H9 (cell line): Measurements from ENCODE around the gene EZH1. TPM values are rescaled to one million over a fixed set of nuclear protein-coding genes. Genes with fewer than 3 reads are reported as not detected.

Source experiments
- DNase-seq: peaks from one replicate; pipeline ENCODE4 v3.0.0-alpha.2; 2017
- H2AFZ ChIP-seq: one replicate; pipeline ENCODE4 v1.6.1; 2013; ENCODE audit warnings: mild to moderate bottlenecking, low read length, control low read depth, moderate library complexity
- H2AK5ac ChIP-seq: 2 replicates; pipeline ENCODE4 v1.6.1; 2013; ENCODE audit warnings: low read length, control low read depth, mixed read lengths; ENCODE audit not compliant: insufficient read length
- H2BK120ac ChIP-seq: one replicate; pipeline ENCODE4 v1.6.1; 2013; ENCODE audit warnings: low read depth, mild to moderate bottlenecking, low read length, control low read depth, inconsistent platforms; ENCODE audit not compliant: poor library complexity, severe bottlenecking
- H2BK12ac ChIP-seq: 2 replicates; pipeline ENCODE4 v1.6.1; 2013; ENCODE audit warnings: low read length, control low read depth, mixed read lengths, low read depth; ENCODE audit not compliant: insufficient read length
- H2BK15ac ChIP-seq: 2 replicates; pipeline ENCODE4 v1.6.1; 2013; ENCODE audit warnings: low read depth, low read length, control low read depth
- H2BK20ac ChIP-seq: one replicate; pipeline ENCODE4 v1.6.1; 2013; ENCODE audit warnings: low read depth, mild to moderate bottlenecking, low read length, control low read depth, inconsistent platforms; ENCODE audit not compliant: poor library complexity, severe bottlenecking
- H2BK5ac ChIP-seq: 2 replicates; pipeline ENCODE4 v1.6.1; 2013; ENCODE audit warnings: low read length, control low read depth, mixed read lengths; ENCODE audit not compliant: insufficient read length
- H3K14ac ChIP-seq: 2 replicates; pipeline ENCODE4 v1.6.1; 2013; ENCODE audit warnings: low read length, control low read depth; ENCODE audit not compliant: insufficient read depth
- H3K18ac ChIP-seq: 2 replicates; pipeline ENCODE4 v1.6.1; 2013; ENCODE audit warnings: low read depth, mild to moderate bottlenecking, mixed read lengths, low read length, control low read depth; ENCODE audit not compliant: insufficient read length
- H3K23ac ChIP-seq: 2 replicates; pipeline ENCODE4 v1.6.1; 2013; ENCODE audit warnings: low read length, control low read depth, mixed read lengths, low read depth; ENCODE audit not compliant: insufficient read length
- H3K23me2 ChIP-seq: 2 replicates; pipeline ENCODE4 v1.6.1; 2013; ENCODE audit warnings: low read depth, mild to moderate bottlenecking, mixed read lengths, low read length, control low read depth; ENCODE audit not compliant: insufficient read length, poor library complexity, severe bottlenecking
- H3K27ac ChIP-seq: 2 replicates; pipeline ENCODE4 v1.5.1; 2013; ENCODE audit warnings: low read length, control low read depth, mixed read lengths, low read depth; ENCODE audit not compliant: insufficient read length
- H3K27me3 ChIP-seq: 2 replicates; pipeline ENCODE4 v1.6.1; 2013; ENCODE audit warnings: low read length, control low read depth, inconsistent platforms; ENCODE audit not compliant: insufficient read depth
- H3K4ac ChIP-seq: 2 replicates; pipeline ENCODE4 v1.6.1; 2013; ENCODE audit warnings: low read depth, mild to moderate bottlenecking, control low read depth, inconsistent platforms, low read length, moderate library complexity
- H3K4me1 ChIP-seq: 2 replicates; pipeline ENCODE4 v1.6.1; 2013; ENCODE audit warnings: low read length, control low read depth, inconsistent platforms; ENCODE audit not compliant: insufficient read depth
- H3K4me2 ChIP-seq: 2 replicates; pipeline ENCODE4 v1.6.1; 2013; ENCODE audit warnings: low read length, control low read depth, mixed read lengths; ENCODE audit not compliant: insufficient read length, insufficient read depth
- H3K56ac ChIP-seq: 2 replicates; pipeline ENCODE4 v1.6.1; 2013; ENCODE audit warnings: low read depth, mild to moderate bottlenecking, mixed read lengths, low read length, control low read depth; ENCODE audit not compliant: insufficient read length
- H3K79me1 ChIP-seq: 2 replicates; pipeline ENCODE4 v1.6.1; 2013; ENCODE audit warnings: low read depth, mild to moderate bottlenecking, moderate library complexity, low read length, control low read depth, inconsistent platforms; ENCODE audit not compliant: insufficient read depth, poor library complexity, severe bottlenecking
- H3K79me2 ChIP-seq: 2 replicates; pipeline ENCODE4 v1.6.1; 2013; ENCODE audit warnings: low read length, control low read depth, inconsistent platforms; ENCODE audit not compliant: insufficient read depth
- H3K9ac ChIP-seq: 2 replicates; pipeline ENCODE4 v1.6.1; 2013; ENCODE audit warnings: low read length, control low read depth, mixed read lengths; ENCODE audit not compliant: insufficient read length; ENCODE audit errors: extremely low read depth
- H3K9me3 ChIP-seq: one replicate; pipeline ENCODE4 v1.6.1; 2013; ENCODE audit warnings: low read depth, low read length, inconsistent platforms; ENCODE audit not compliant: control insufficient read depth
- H3T11ph ChIP-seq: one replicate; pipeline ENCODE4 v1.6.1; 2013; ENCODE audit warnings: mild to moderate bottlenecking, low read length, control low read depth, inconsistent platforms
- H4K20me1 ChIP-seq: one replicate; pipeline ENCODE4 v1.6.1; 2013; ENCODE audit not compliant: control insufficient read depth, insufficient read length, insufficient read depth
- H4K5ac ChIP-seq: 2 replicates; pipeline ENCODE4 v1.6.1; 2013; ENCODE audit warnings: low read depth, mild to moderate bottlenecking, mixed read lengths, low read length, control low read depth; ENCODE audit not compliant: insufficient read length
- H4K8ac ChIP-seq: replicated peaks from 2 replicates; pipeline ENCODE4 v1.6.1; 2013; ENCODE audit warnings: low read length, control low read depth, mixed read lengths, low read depth; ENCODE audit not compliant: insufficient read length
- H4K91ac ChIP-seq: 2 replicates; pipeline ENCODE4 v1.6.1; 2013; ENCODE audit warnings: low read depth, mild to moderate bottlenecking, moderate library complexity, mixed read lengths, low read length, control low read depth; ENCODE audit not compliant: insufficient read length
- H3K27ac Mint-ChIP-seq, 3 experiments: 2 replicates in 2 of 3; 3 replicates in 1 of 3; pipeline ENCODE4 v1.8.0; 2020 to 2021; ENCODE audit warnings: mixed read lengths in 3 of 3, mild to moderate bottlenecking in 1 of 3, moderate library complexity in 1 of 3
- H3K27me3 Mint-ChIP-seq: 2 replicates; pipeline ENCODE4 v1.8.0; 2021; ENCODE audit warnings: low read depth, mild to moderate bottlenecking, moderate library complexity, mixed read lengths
- H3K36me3 Mint-ChIP-seq, 3 experiments: 2 replicates in 2 of 3; 3 replicates in 1 of 3; pipeline ENCODE4 v1.8.0; 2020 to 2021; ENCODE audit warnings: low read depth in 3 of 3, mixed read lengths in 3 of 3; ENCODE audit not compliant: insufficient read depth in 1 of 3
- H3K4me1 Mint-ChIP-seq, 2 experiments: 2 replicates each; pipeline ENCODE4 v1.8.0; 2020; ENCODE audit warnings: mixed read lengths in 2 of 2
- H3K4me3 Mint-ChIP-seq, 2 experiments: 2 replicates in 1 of 2; 3 replicates in 1 of 2; pipeline ENCODE4 v1.8.0; 2020 to 2021; ENCODE audit warnings: mild to moderate bottlenecking in 2 of 2, mixed read lengths in 2 of 2, moderate library complexity in 1 of 2
- H3K9me3 Mint-ChIP-seq, 2 experiments: 2 replicates in 1 of 2; 3 replicates in 1 of 2; pipeline ENCODE4 v1.8.0; 2020; ENCODE audit warnings: mild to moderate bottlenecking in 2 of 2, mixed read lengths in 2 of 2, moderate library complexity in 1 of 2
- WGBS: extraction: QIAGEN DNeasy Blood & Tissue Kit; methylation state at CpG from one replicate; pipeline ENCODE4 v1.1.7; 2013; ENCODE audit warnings: missing lambda C conversion rate, low lambda C conversion rate, mixed read lengths; ENCODE audit not compliant: insufficient read length; ENCODE audit errors: extremely low coverage; 5-methylcytosine and 5-hydroxymethylcytosine counted together
- total RNA-seq: library from RNA; stranded (reverse); gene quantifications from 2 replicates; pipeline ENCODE4 v1.2.1, GENCODE V29; 2021
- TF ChIP-seq, protein P1 (sequence below): fragments of 200-600 bp; sonication (generic); conservative IDR thresholded peaks from 3 replicates; pipeline ENCODE4 v1.8.0; 2021; ENCODE audit warnings: antibody characterized with exemption, mild to moderate bottlenecking

The EZH1 gene
- total RNA-seq, 1 experiment from 2014 or later, result 17.9 TPM

DNA sequence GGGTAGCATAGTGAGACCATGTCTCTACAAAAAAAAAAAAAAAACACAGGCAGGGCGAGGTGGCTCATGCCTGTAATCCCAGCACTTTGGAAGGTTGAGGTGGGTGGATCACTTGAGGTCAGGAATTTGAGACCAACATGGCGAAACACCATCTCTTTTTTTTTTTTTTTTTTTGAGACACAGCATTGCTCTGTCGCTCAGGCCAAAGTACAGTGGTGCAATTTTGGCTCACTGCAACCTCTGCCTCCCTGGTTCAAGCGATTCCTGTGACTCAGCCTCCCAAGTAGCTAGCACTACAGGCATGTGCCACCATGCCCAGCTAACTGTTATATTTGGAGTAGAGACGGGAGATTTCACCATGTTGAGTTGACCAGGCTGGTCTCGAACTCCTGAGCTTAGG is 21.3 kb upstream of the EZH1 start:
- Histone ChIP-seq H3K4ac (no peak overlapping the region), H4K5ac (no peak overlapping the region), H2AFZ (no peak overlapping the region), H3K79me1 (no peaks in the 10 kb centered on the region), H3K23me2 (no peaks in the 10 kb centered on the region), H3K27ac (no peak overlapping the region), H3K18ac (no peak overlapping the region), H3T11ph (no peak overlapping the region), H3K9ac (no peak overlapping the region), H2BK15ac (no peak overlapping the region), H3K4me1 (no peaks in the 10 kb centered on the region; the same call in 1 of the 2 replicates), H4K91ac (no peak overlapping the region), H2BK20ac (no peak overlapping the region), H2BK12ac (no peak overlapping the region), H2BK120ac (no peak overlapping the region), H4K8ac (no peak overlapping the region), H3K4me2 (no peak overlapping the region), H3K27me3 (peaks cover 11% of the 10 kb centered on the region; the same call in 1 of the 2 replicates), H3K14ac (no peak overlapping the region), H2AK5ac (no peak overlapping the region), H3K79me2 (no peaks in the 10 kb centered on the region), H3K23ac (no peak overlapping the region), H3K56ac (no peak overlapping the region), H2BK5ac (no peak overlapping the region), H4K20me1 (no peaks in the 10 kb centered on the region), H3K9me3 (no peaks in the 10 kb centered on the region)
- DNase-seq, result no peak
- TF ChIP-seq, protein P1, sequence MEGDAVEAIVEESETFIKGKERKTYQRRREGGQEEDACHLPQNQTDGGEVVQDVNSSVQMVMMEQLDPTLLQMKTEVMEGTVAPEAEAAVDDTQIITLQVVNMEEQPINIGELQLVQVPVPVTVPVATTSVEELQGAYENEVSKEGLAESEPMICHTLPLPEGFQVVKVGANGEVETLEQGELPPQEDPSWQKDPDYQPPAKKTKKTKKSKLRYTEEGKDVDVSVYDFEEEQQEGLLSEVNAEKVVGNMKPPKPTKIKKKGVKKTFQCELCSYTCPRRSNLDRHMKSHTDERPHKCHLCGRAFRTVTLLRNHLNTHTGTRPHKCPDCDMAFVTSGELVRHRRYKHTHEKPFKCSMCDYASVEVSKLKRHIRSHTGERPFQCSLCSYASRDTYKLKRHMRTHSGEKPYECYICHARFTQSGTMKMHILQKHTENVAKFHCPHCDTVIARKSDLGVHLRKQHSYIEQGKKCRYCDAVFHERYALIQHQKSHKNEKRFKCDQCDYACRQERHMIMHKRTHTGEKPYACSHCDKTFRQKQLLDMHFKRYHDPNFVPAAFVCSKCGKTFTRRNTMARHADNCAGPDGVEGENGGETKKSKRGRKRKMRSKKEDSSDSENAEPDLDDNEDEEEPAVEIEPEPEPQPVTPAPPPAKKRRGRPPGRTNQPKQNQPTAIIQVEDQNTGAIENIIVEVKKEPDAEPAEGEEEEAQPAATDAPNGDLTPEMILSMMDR, result no peak
- Mint-ChIP-seq H3K27me3 (peaks cover 29% of the 10 kb centered on the region), H3K27ac (no peak overlapping the region; a peak in 1 of 7 replicates), H3K36me3 (peaks cover 0 to 1% (median 0%) of the 10 kb centered on the region in 3 experiments; a peak in 1 of 7 replicates), H3K4me1 (peaks cover 14 to 20% of the 10 kb centered on the region in 2 experiments), H3K4me3 (no peak overlapping the region), H3K9me3 (no peaks in the 10 kb centered on the region)
- no CpG with 5 or more reads among the region's 6 CpGs for WGBS
